Parathyroid adenoma (tissue), 2 donors: ENCODE measurements around the gene DRICH1.

Source experiments
- H2AFZ ChIP-seq: fragments of 300-600 bp; sonication (generic); one replicate; pipeline ENCODE4 v1.7.0; 2017; ENCODE audit warnings: antibody characterized with exemption, mild to moderate bottlenecking
- H3K27ac ChIP-seq: fragments of 300-600 bp; sonication (generic); one replicate; pipeline ENCODE4 v1.7.0; 2017
- H3K27me3 ChIP-seq: fragments of 300-600 bp; sonication (generic); one replicate; pipeline ENCODE4 v1.7.0; 2017; ENCODE audit warnings: low read length; ENCODE audit not compliant: control insufficient read depth, insufficient read depth
- H3K36me3 ChIP-seq: fragments of 300-600 bp; sonication (generic); one replicate; pipeline ENCODE4 v1.7.0; 2017; ENCODE audit warnings: low read length; ENCODE audit not compliant: control insufficient read depth, insufficient read depth
- H3K4me1 ChIP-seq: fragments of 300-600 bp; sonication (generic); one replicate; pipeline ENCODE4 v1.7.0; 2017; ENCODE audit warnings: control low read depth
- H3K4me2 ChIP-seq: fragments of 300-600 bp; sonication (generic); one replicate; pipeline ENCODE4 v1.7.0; 2017; ENCODE audit warnings: low read length
- H3K4me3 ChIP-seq: fragments of 300-600 bp; sonication (generic); one replicate; pipeline ENCODE4 v1.7.0; 2017; ENCODE audit warnings: low read depth, low read length
- H3K79me2 ChIP-seq: fragments of 300-600 bp; sonication (generic); one replicate; pipeline ENCODE4 v1.7.0; 2017; ENCODE audit warnings: control low read depth
- H3K9ac ChIP-seq: fragments of 300-600 bp; sonication (generic); one replicate; pipeline ENCODE4 v1.7.0; 2017; ENCODE audit warnings: mild to moderate bottlenecking
- H3K9me3 ChIP-seq: fragments of 300-600 bp; sonication (generic); one replicate; pipeline ENCODE4 v1.7.0; 2017; ENCODE audit warnings: low read length; ENCODE audit not compliant: control insufficient read depth
- CTCF ChIP-seq: fragments of 300-600 bp; sonication (generic); IDR thresholded peaks from one replicate; pipeline ENCODE4 v1.7.0; 2017; ENCODE audit warnings: antibody characterized with exemption, mild to moderate bottlenecking
- donor health status: primary hyperparathyroidism.

DRICH1 gene

GRCh38 chr22:23579280-23579679 lies 52.8 kb downstream of the DRICH1 start:
- H2AFZ ChIP-seq, result no peak overlapping the region
- H3K27me3 ChIP-seq, result no peaks in the 10 kb centered on the region
- H3K36me3 ChIP-seq, result no peaks in the 10 kb centered on the region
- H3K9ac ChIP-seq, result no peak overlapping the region
- H3K9me3 ChIP-seq, result no peaks in the 10 kb centered on the region
- no peaks in the 10 kb centered on the region for H3K4me1 ChIP-seq
- no peak overlapping the region for H3K4me3 ChIP-seq
- no peak for TF ChIP-seq CTCF
- H3K27ac ChIP-seq, result no peak overlapping the region
- no peaks in the 10 kb centered on the region for H3K79me2 ChIP-seq
- H3K4me2 ChIP-seq, result no peak overlapping the region

- no peaks in the 10 kb centered on the region for H3K79me2 ChIP-seq
- TF ChIP-seq CTCF, result no peak
- H2AFZ ChIP-seq, result no peak overlapping the region
These were observed 53.8 kb downstream of the DRICH1 start for GRCh38 chr22:23578306-23578705.

GRCh38 chr22:23576681-23577080 lies 55.4 kb downstream of the DRICH1 start:
- no peaks in the 10 kb centered on the region for H3K9me3 ChIP-seq
- no peak for TF ChIP-seq CTCF
- H3K4me2 ChIP-seq, result no peak overlapping the region
- H3K9ac ChIP-seq, result no peak overlapping the region
- H3K27me3 ChIP-seq, result no peaks in the 10 kb centered on the region
- no peaks in the 10 kb centered on the region for H3K4me1 ChIP-seq
- no peaks in the 10 kb centered on the region for H3K36me3 ChIP-seq
- no peak overlapping the region for H2AFZ ChIP-seq
- H3K4me3 ChIP-seq, result no peak overlapping the region
- H3K27ac ChIP-seq, result no peak overlapping the region
- no peaks in the 10 kb centered on the region for H3K79me2 ChIP-seq

More at GRCh38 chr22:23578306-23578705, 53.8 kb downstream of the DRICH1 start:
- Histone ChIP-seq H3K9me3 (no peaks in the 10 kb centered on the region), H3K9ac (no peak overlapping the region), H3K27me3 (no peaks in the 10 kb centered on the region), H3K27ac (no peak overlapping the region), H3K4me2 (no peak overlapping the region), H3K36me3 (no peaks in the 10 kb centered on the region), H3K4me3 (no peak overlapping the region), H3K4me1 (no peaks in the 10 kb centered on the region)

GRCh38 chr22:23575601-23576000 lies 56.5 kb downstream of the DRICH1 start:
- Histone ChIP-seq H3K4me3 (no peak overlapping the region), H3K36me3 (no peaks in the 10 kb centered on the region), H2AFZ (no peak overlapping the region), H3K9me3 (no peaks in the 10 kb centered on the region), H3K79me2 (no peaks in the 10 kb centered on the region), H3K4me1 (no peaks in the 10 kb centered on the region), H3K27ac (no peak overlapping the region), H3K4me2 (no peak overlapping the region), H3K27me3 (no peaks in the 10 kb centered on the region), H3K9ac (no peak overlapping the region)
- TF ChIP-seq CTCF, result no peak

- TF ChIP-seq CTCF, result no peak
These were observed 57.2 kb downstream of the DRICH1 start for GRCh38 chr22:23574877-23575276.

More at GRCh38 chr22:23574877-23575276, 57.2 kb downstream of the DRICH1 start:
- Histone ChIP-seq H3K27me3 (no peaks in the 10 kb centered on the region), H3K4me3 (no peak overlapping the region), H2AFZ (no peak overlapping the region), H3K4me1 (no peaks in the 10 kb centered on the region), H3K36me3 (no peaks in the 10 kb centered on the region), H3K79me2 (no peaks in the 10 kb centered on the region), H3K9me3 (no peaks in the 10 kb centered on the region), H3K9ac (no peak overlapping the region), H3K4me2 (no peak overlapping the region), H3K27ac (no peak overlapping the region)
